Central memory CD8-positive, alpha-beta T cell (primary cell): ENCODE results near the gene PLD2.
A peak's percentile ranks its signal among the peaks of the same experiment; 100 is the strongest.

Source experiments
- ATAC-seq: fragments of 150-1000 bp; cut with Tn5 transposase; replicated peaks from 2 replicates; pipeline ENCODE4 v1.10.0; 2022; ENCODE audit warnings: mild to moderate bottlenecking, moderate FRiP score, moderate number of reproducible peaks; ENCODE audit not compliant: poor library complexity, severe bottlenecking; ENCODE audit errors: extremely low read depth
- DNase-seq, 2 donors: peaks; one replicate each; pipeline ENCODE4 v3.0.0; 2021; ENCODE audit warnings: low spot score in 2 of 2
- H3K27ac Mint-ChIP-seq: one replicate; pipeline ENCODE4 v1.8.0; 2022; ENCODE audit warnings: low read depth, mild to moderate bottlenecking, moderate library complexity, mixed read lengths
- H3K27me3 Mint-ChIP-seq: one replicate; pipeline ENCODE4 v1.8.0; 2022; ENCODE audit warnings: mixed read lengths
- H3K36me3 Mint-ChIP-seq: one replicate; pipeline ENCODE4 v1.8.0; 2022; ENCODE audit warnings: mild to moderate bottlenecking, moderate library complexity, mixed read lengths; ENCODE audit not compliant: insufficient read depth
- H3K4me1 Mint-ChIP-seq: one replicate; pipeline ENCODE4 v1.8.0; 2022; ENCODE audit warnings: mixed read lengths
- H3K4me3 Mint-ChIP-seq: one replicate; pipeline ENCODE4 v1.8.0; 2022; ENCODE audit warnings: mild to moderate bottlenecking, moderate library complexity, mixed read lengths
- H3K9me3 Mint-ChIP-seq: one replicate; pipeline ENCODE4 v1.8.0; 2022; ENCODE audit warnings: mixed read lengths

PLD2 gene

GRCh38 chr17:4802228-4802627 lies 4.7 kb upstream of the PLD2 start, which contains the start of gene C17orf114:
TSS of gene C17orf114 (minus strand) at chr17:4802328.
- no peak within 1 kb of the TSS for H3K27ac Mint-ChIP-seq
- no peak for ATAC-seq

GRCh38 chr17:4806456-4806776 lies 536 bp upstream of the PLD2 start:
- DNase-seq: no peak
- Mint-ChIP-seq H3K9me3 (no peaks in the 10 kb centered on the region), H3K36me3 (peaks cover 2% of the 10 kb centered on the region), H3K27me3 (no peaks in the 10 kb centered on the region), H3K27ac (no peak overlapping the region), H3K4me3 (peak overlapping the region; percentile 64), H3K4me1 (peaks cover 15% of the 10 kb centered on the region)
- peak; percentile 22 for ATAC-seq

More at GRCh38 chr17:4802228-4802627, 4.7 kb upstream of the PLD2 start, which contains the start of gene C17orf114:
- Mint-ChIP-seq H3K27me3 (no peaks in the 10 kb centered on the region), H3K4me1 (peaks cover 4% of the 10 kb centered on the region), H3K36me3 (peaks cover 11% of the 10 kb centered on the region), H3K9me3 (no peaks in the 10 kb centered on the region), H3K4me3 (no peak within 1 kb of the TSS)
- DNase-seq: no peak

- peaks cover 2% of the 10 kb centered on the region for H3K36me3 Mint-ChIP-seq
- peaks cover 15% of the 10 kb centered on the region for H3K4me1 Mint-ChIP-seq
- DNase-seq (no peak), ATAC-seq (no peak)
- H3K27me3 Mint-ChIP-seq: no peaks in the 10 kb centered on the region
- H3K9me3 Mint-ChIP-seq: no peaks in the 10 kb centered on the region
- peak overlapping the region; percentile 77 for H3K4me3 Mint-ChIP-seq
- peak overlapping the region; percentile 49 for H3K27ac Mint-ChIP-seq
Measured at GRCh38 chr17:4807605-4808377, 839 bp downstream of the PLD2 start.

- no peak for DNase-seq
- peak overlapping the region; percentile 77 for H3K4me3 Mint-ChIP-seq
- peaks cover 15% of the 10 kb centered on the region for H3K4me1 Mint-ChIP-seq
- no peaks in the 10 kb centered on the region for H3K9me3 Mint-ChIP-seq
- H3K27me3 Mint-ChIP-seq: no peaks in the 10 kb centered on the region
- H3K27ac Mint-ChIP-seq: no peak overlapping the region
- no peak for ATAC-seq
- H3K36me3 Mint-ChIP-seq: peaks cover 2% of the 10 kb centered on the region
Measured at GRCh38 chr17:4808378-4808767, 1.4 kb downstream of the PLD2 start.

- H3K27ac Mint-ChIP-seq: no peak overlapping the region
- H3K36me3 Mint-ChIP-seq: peaks cover 2% of the 10 kb centered on the region
- no peak for DNase-seq
- H3K4me3 Mint-ChIP-seq: no peak overlapping the region
- no peaks in the 10 kb centered on the region for H3K9me3 Mint-ChIP-seq
- H3K4me1 Mint-ChIP-seq: peaks cover 15% of the 10 kb centered on the region
- ATAC-seq: no peak
- H3K27me3 Mint-ChIP-seq: no peaks in the 10 kb centered on the region
Measured at GRCh38 chr17:4810696-4811290, 3.8 kb downstream of the PLD2 start.

- no peak overlapping the region for H3K4me3 Mint-ChIP-seq
- no peak for DNase-seq
- ATAC-seq: no peak
- H3K27me3 Mint-ChIP-seq: no peaks in the 10 kb centered on the region
- peaks cover 2% of the 10 kb centered on the region for H3K36me3 Mint-ChIP-seq
- no peak overlapping the region for H3K27ac Mint-ChIP-seq
- peaks cover 11% of the 10 kb centered on the region for H3K4me1 Mint-ChIP-seq
- no peaks in the 10 kb centered on the region for H3K9me3 Mint-ChIP-seq
Measured at GRCh38 chr17:4811471-4811870, 4.5 kb downstream of the PLD2 start.

- Mint-ChIP-seq H3K27me3 (no peaks in the 10 kb centered on the region), H3K9me3 (no peaks in the 10 kb centered on the region), H3K36me3 (peaks cover 2% of the 10 kb centered on the region), H3K4me3 (no peak overlapping the region), H3K4me1 (peaks cover 11% of the 10 kb centered on the region), H3K27ac (no peak overlapping the region)
- ATAC-seq: no peak
- DNase-seq: no peak
Measured at GRCh38 chr17:4812690-4813089, 5.7 kb downstream of the PLD2 start.

GRCh38 chr17:4815043-4815675 lies 8.2 kb downstream of the PLD2 start:
- no peak for DNase-seq
- Mint-ChIP-seq H3K27me3 (no peaks in the 10 kb centered on the region), H3K4me1 (no peaks in the 10 kb centered on the region), H3K4me3 (no peak overlapping the region), H3K27ac (no peak overlapping the region), H3K9me3 (no peaks in the 10 kb centered on the region), H3K36me3 (peaks cover 5% of the 10 kb centered on the region)
- ATAC-seq: no peak

GRCh38 chr17:4816826-4817225 lies 9.9 kb downstream of the PLD2 start:
- H3K4me1 Mint-ChIP-seq: no peaks in the 10 kb centered on the region
- H3K4me3 Mint-ChIP-seq: no peak overlapping the region
- ATAC-seq (no peak), DNase-seq (no peak)
- no peak overlapping the region for H3K27ac Mint-ChIP-seq
- no peaks in the 10 kb centered on the region for H3K27me3 Mint-ChIP-seq
- H3K36me3 Mint-ChIP-seq: peaks cover 9% of the 10 kb centered on the region
- H3K9me3 Mint-ChIP-seq: no peaks in the 10 kb centered on the region

GRCh38 chr17:4818276-4818675 lies 11.3 kb downstream of the PLD2 start:
- no peaks in the 10 kb centered on the region for H3K4me1 Mint-ChIP-seq
- no peaks in the 10 kb centered on the region for H3K9me3 Mint-ChIP-seq
- H3K4me3 Mint-ChIP-seq: no peak overlapping the region
- H3K27me3 Mint-ChIP-seq: no peaks in the 10 kb centered on the region
- ATAC-seq (no peak), DNase-seq (no peak)
- H3K27ac Mint-ChIP-seq: no peak overlapping the region
- peaks cover 10% of the 10 kb centered on the region for H3K36me3 Mint-ChIP-seq

- no peaks in the 10 kb centered on the region for H3K9me3 Mint-ChIP-seq
- DNase-seq (no peak), ATAC-seq (no peak)
- H3K4me1 Mint-ChIP-seq: no peaks in the 10 kb centered on the region
- H3K36me3 Mint-ChIP-seq: peaks cover 10% of the 10 kb centered on the region
- H3K4me3 Mint-ChIP-seq: no peak overlapping the region
- H3K27me3 Mint-ChIP-seq: no peaks in the 10 kb centered on the region
- no peak overlapping the region for H3K27ac Mint-ChIP-seq
Measured at GRCh38 chr17:4822835-4823234, 15.9 kb downstream of the PLD2 start.

- Mint-ChIP-seq H3K4me3 (no peak overlapping the region), H3K36me3 (peaks cover 10% of the 10 kb centered on the region), H3K27me3 (no peaks in the 10 kb centered on the region), H3K4me1 (no peaks in the 10 kb centered on the region), H3K9me3 (no peaks in the 10 kb centered on the region), H3K27ac (no peak overlapping the region)
- no peak for DNase-seq
- no peak for ATAC-seq
Measured at GRCh38 chr17:4823373-4824089, 16.6 kb downstream of the PLD2 start.
